Naive thymus-derived CD4-positive, alpha-beta T cell (primary cell): ENCODE measurements around the gene ATP6V1G3. TPM values are rescaled to one million over a fixed set of nuclear protein-coding genes. Genes with fewer than 3 reads are reported as not detected.

ENCODE experiments used
- ATAC-seq: fragments of 150-1000 bp; cut with Tn5 transposase; 2 replicates; pipeline ENCODE4 v1.10.0; 2021; ENCODE audit warnings: mild to moderate bottlenecking, moderate library complexity
- CTCF ChIA-PET: fragments of 350-600 bp; sonication (Branson Sonifier 250); formaldehyde crosslinking; loops from one replicate; lab custom pipeline; 2021; ENCODE audit warnings: antibody characterized with exemption; lab: Charles Lee
- POLR2A ChIA-PET: fragments of 350-600 bp; sonication (Branson Sonifier 250); formaldehyde crosslinking; loops from one replicate; lab custom pipeline; 2021; ENCODE audit warnings: antibody characterized with exemption, inconsistent platforms; lab: Charles Lee
- DNase-seq, 9 donors: peaks; one replicate each; pipeline versions ENCODE4 v3.0.0 to v3.0.0-alpha.2; 2020 to 2022; ENCODE audit warnings: mixed read lengths in 1 of 9
- H3K27ac ChIP-seq: one replicate; pipeline ENCODE4 v1.7.0; 2013; ENCODE audit warnings: mild to moderate bottlenecking, low read depth, low read length, moderate library complexity
- H3K27me3 ChIP-seq, 2 donors: one replicate each; pipeline ENCODE4 v1.7.0; 2013; ENCODE audit warnings: low read length in 2 of 2, mild to moderate bottlenecking in 2 of 2, moderate library complexity in 2 of 2; ENCODE audit not compliant: control insufficient read depth in 2 of 2, insufficient read depth in 2 of 2
- H3K36me3 ChIP-seq, 3 experiments: 1 replicate in 2 of 3; 2 replicates in 1 of 3; pipeline ENCODE4 v1.7.0; 2013; ENCODE audit warnings: low read length in 3 of 3, mild to moderate bottlenecking in 3 of 3, moderate library complexity in 1 of 3; ENCODE audit not compliant: insufficient read depth in 3 of 3, control insufficient read depth in 2 of 3
- H3K4me1 ChIP-seq, 2 donors: one replicate each; pipeline ENCODE4 v1.7.0; 2013; ENCODE audit warnings: low read length in 2 of 2, mild to moderate bottlenecking in 2 of 2, moderate library complexity in 1 of 2; ENCODE audit not compliant: control insufficient read depth in 2 of 2, insufficient read depth in 2 of 2
- H3K4me3 ChIP-seq: 2 replicates; pipeline ENCODE4 v1.7.0; 2013; ENCODE audit warnings: mild to moderate bottlenecking, low read length
- H3K9me3 ChIP-seq, 3 experiments: 1 replicate in 2 of 3; 2 replicates in 1 of 3; pipeline ENCODE4 v1.7.0; 2013; ENCODE audit warnings: low read length in 3 of 3; ENCODE audit not compliant: control insufficient read depth in 2 of 3
- H3K27ac Mint-ChIP-seq, 9 donors: one replicate each; pipeline ENCODE4 v1.8.0; 2020 to 2022; ENCODE audit warnings: mixed read lengths in 9 of 9, mild to moderate bottlenecking in 8 of 9, moderate library complexity in 5 of 9, inconsistent platforms in 2 of 9
- H3K27me3 Mint-ChIP-seq, 5 donors: one replicate each; pipeline ENCODE4 v1.8.0; 2021 to 2022; ENCODE audit warnings: mixed read lengths in 5 of 5, mild to moderate bottlenecking in 1 of 5
- H3K36me3 Mint-ChIP-seq, 5 donors: one replicate each; pipeline ENCODE4 v1.8.0; 2020 to 2022; ENCODE audit warnings: mixed read lengths in 5 of 5, mild to moderate bottlenecking in 3 of 5, inconsistent platforms in 1 of 5
- H3K4me1 Mint-ChIP-seq, 7 donors: one replicate each; pipeline ENCODE4 v1.8.0; 2020 to 2022; ENCODE audit warnings: mixed read lengths in 7 of 7, mild to moderate bottlenecking in 3 of 7, inconsistent platforms in 1 of 7
- H3K4me3 Mint-ChIP-seq, 10 donors: one replicate each; pipeline ENCODE4 v1.8.0; 2020 to 2022; ENCODE audit warnings: mild to moderate bottlenecking in 10 of 10, mixed read lengths in 10 of 10, moderate library complexity in 6 of 10, inconsistent platforms in 2 of 10
- H3K9me3 Mint-ChIP-seq, 11 donors: one replicate each; pipeline ENCODE4 v1.8.0; 2020 to 2022; ENCODE audit warnings: mixed read lengths in 11 of 11, mild to moderate bottlenecking in 4 of 11, inconsistent platforms in 1 of 11, moderate library complexity in 1 of 11
- intact Hi-C, 2 donors: fragments of 100-400 bp; cut with micrococcal nuclease; formaldehyde crosslinking; loops; one replicate each; pipeline ENCODE4 v1.15.1; 2023
- polyA plus RNA-seq, 2 donors: library from polyadenylated mRNA; unstranded; fragments of 300-500 nt; fragmentation: Illumina TruSeq; gene quantifications; one replicate each; pipeline ENCODE4 v1.2.3, GENCODE V29; 2021
- total RNA-seq, 6 experiments: library from RNA in 5 of 6; stranded (reverse) in 5 of 6; gene quantifications; 1 replicate in 5 of 6; 2 replicates in 1 of 6; pipeline ENCODE4 v1.2.3 and lab custom pipeline; 2021 to 2026

The ATP6V1G3 gene
- total and polyA plus RNA-seq, 7 experiments from 2014 or later, result not detected

- intact Hi-C loops, result no loop called here
- CTCF ChIA-PET, result no interaction called here
These were observed 1.3 kb upstream of the ATP6V1G3 start for GRCh38 chr1:198541737-198542136.

GRCh38 chr1:198538579-198539364 lies 1.7 kb downstream of the ATP6V1G3 start:
- Mint-ChIP-seq H3K9me3 (peaks cover 0 to 3% (median 0%) of the 10 kb centered on the region in 11 donors), H3K4me3 (peak overlapping the region; percentile 20 to 76 (median 70)), H3K27me3 (no peaks in the 10 kb centered on the region), H3K27ac (peak overlapping the region in 8 of 9 donors; percentile 63 to 91 (median 84)), H3K4me1 (peaks cover 42 to 95% (median 87%) of the 10 kb centered on the region in 7 donors), H3K36me3 (peaks cover 0 to 3% (median 0%) of the 10 kb centered on the region in 5 donors)
- peak; percentile 20 for ATAC-seq
- peak overlapping the region; percentile 43 for H3K27ac ChIP-seq
- DNase-seq, result no peak
- no peaks in the 10 kb centered on the region for H3K9me3 ChIP-seq
- no peak overlapping the region for H3K4me3 ChIP-seq
- no peaks in the 10 kb centered on the region for H3K36me3 ChIP-seq
- POLR2A ChIA-PET, result interaction anchor here (0.6 to 5.7 kb wide), 5 partner anchors 12 to 129 kb away, joined by 3 to 36 read pairs (median 3); no protein-coding TSS in a partner anchor
- intact Hi-C loops, result loop anchor here (1.0 to 2.0 kb wide), 4 partner anchors 8 to 19 kb away; no protein-coding TSS in a partner anchor
- peaks cover 26 to 40% of the 10 kb centered on the region in 2 donors for H3K4me1 ChIP-seq
- CTCF ChIA-PET, result interaction anchor here (0.7 kb wide), 1 partner anchor 14 kb away, joined by 3 read pairs; no protein-coding TSS in a partner anchor
- H3K27me3 ChIP-seq, result no peaks in the 10 kb centered on the region

More at GRCh38 chr1:198541737-198542136, 1.3 kb upstream of the ATP6V1G3 start:
- H3K4me3 Mint-ChIP-seq, result peak overlapping the region in 1 of 10 donors; percentile 22
- H3K9me3 Mint-ChIP-seq, result peaks cover 0 to 5% (median 3%) of the 10 kb centered on the region in 11 donors
- Histone ChIP-seq H3K27me3 (no peaks in the 10 kb centered on the region), H3K9me3 (no peaks in the 10 kb centered on the region), H3K4me3 (no peak overlapping the region), H3K27ac (no peak overlapping the region), H3K36me3 (no peaks in the 10 kb centered on the region), H3K4me1 (peaks cover 12 to 28% of the 10 kb centered on the region in 2 donors)
- H3K4me1 Mint-ChIP-seq, result peaks cover 39 to 79% (median 71%) of the 10 kb centered on the region in 7 donors
- peak overlapping the region in 3 of 9 donors; percentile 30 to 58 (median 43) for H3K27ac Mint-ChIP-seq
- ATAC-seq, result no peak
- no peaks in the 10 kb centered on the region for H3K27me3 Mint-ChIP-seq
- DNase-seq, result no peak
- peaks cover 0 to 7% (median 3%) of the 10 kb centered on the region in 5 donors for H3K36me3 Mint-ChIP-seq
- POLR2A ChIA-PET, result interaction anchor here (0.7 to 3.7 kb wide), 6 partner anchors 9 to 69 kb away, joined by 3 to 12 read pairs (median 4); no protein-coding TSS in a partner anchor

GRCh38 chr1:198535631-198536030 lies 4.8 kb downstream of the ATP6V1G3 start:
- no peaks in the 10 kb centered on the region for H3K27me3 ChIP-seq
- H3K9me3 ChIP-seq, result no peaks in the 10 kb centered on the region
- ATAC-seq (no peak), DNase-seq (no peak)
- Mint-ChIP-seq H3K4me1 (peaks cover 44 to 96% (median 89%) of the 10 kb centered on the region in 7 donors), H3K27me3 (no peaks in the 10 kb centered on the region), H3K4me3 (peak overlapping the region in 4 of 10 donors; percentile 20 to 73 (median 34)), H3K9me3 (peaks cover 0 to 16% (median 0%) of the 10 kb centered on the region in 11 donors), H3K27ac (peak overlapping the region in 6 of 9 donors; percentile 57 to 91 (median 86)), H3K36me3 (peaks cover 7 to 19% (median 8%) of the 10 kb centered on the region in 5 donors)
- no peaks in the 10 kb centered on the region for H3K36me3 ChIP-seq
- H3K4me1 ChIP-seq, result peaks cover 22 to 41% of the 10 kb centered on the region in 2 donors
- CTCF ChIA-PET, result interaction anchor here (0.5 to 2.7 kb wide), 7 partner anchors 13 to 111 kb away, joined by 3 to 9 read pairs (median 3); no protein-coding TSS in a partner anchor
- no peak overlapping the region for H3K4me3 ChIP-seq
- peak overlapping the region; percentile 38 for H3K27ac ChIP-seq
- intact Hi-C loops, result no loop called here
- POLR2A ChIA-PET, result interaction anchor here (0.7 to 5.7 kb wide), 12 partner anchors 9 to 146 kb away, joined by 3 to 36 read pairs (median 4); no protein-coding TSS in a partner anchor

- H3K27ac Mint-ChIP-seq, result peak overlapping the region; percentile 55 to 91 (median 82)
- peak overlapping the region; percentile 65 for H3K27ac ChIP-seq
- H3K4me1 Mint-ChIP-seq, result peaks cover 49 to 96% (median 90%) of the 10 kb centered on the region in 7 donors
- intact Hi-C loops, result loop anchor here in 1 of 2 donors (1.0 kb wide), 2 partner anchors 10 to 11 kb away; no protein-coding TSS in a partner anchor
- peak in 1 of 9 donors; percentile 26 for DNase-seq
- H3K36me3 Mint-ChIP-seq, result peaks cover 7 to 19% (median 8%) of the 10 kb centered on the region in 5 donors
- peaks cover 0 to 16% (median 0%) of the 10 kb centered on the region in 11 donors for H3K9me3 Mint-ChIP-seq
- H3K36me3 ChIP-seq, result no peaks in the 10 kb centered on the region
- H3K27me3 ChIP-seq, result no peaks in the 10 kb centered on the region
- no peak overlapping the region for H3K4me3 ChIP-seq
- H3K27me3 Mint-ChIP-seq, result no peaks in the 10 kb centered on the region
- peak; percentile 47 for ATAC-seq
- CTCF ChIA-PET, result interaction anchor here (0.5 to 2.7 kb wide), 6 partner anchors 8 to 112 kb away, joined by 3 to 9 read pairs (median 3); no protein-coding TSS in a partner anchor
- POLR2A ChIA-PET, result interaction anchor here (0.9 to 5.7 kb wide), 9 partner anchors 8 to 147 kb away, joined by 3 to 36 read pairs (median 9); partner anchors contain the start of gene PTPRC
- H3K9me3 ChIP-seq, result no peaks in the 10 kb centered on the region
- H3K4me1 ChIP-seq, result peaks cover 22 to 48% of the 10 kb centered on the region in 2 donors
- H3K4me3 Mint-ChIP-seq, result peak overlapping the region; percentile 29 to 83 (median 74)
These were observed 5.7 kb downstream of the ATP6V1G3 start for GRCh38 chr1:198534548-198535418.

- H3K4me3 Mint-ChIP-seq, result peak overlapping the region in 1 of 10 donors; percentile 29
- intact Hi-C loops, result no loop called here
- H3K27me3 ChIP-seq, result no peaks in the 10 kb centered on the region
- H3K27ac ChIP-seq, result no peak overlapping the region
- ATAC-seq (no peak), DNase-seq (no peak)
- peak overlapping the region in 7 of 9 donors; percentile 10 to 85 (median 46) for H3K27ac Mint-ChIP-seq
- no peaks in the 10 kb centered on the region for H3K27me3 Mint-ChIP-seq
- ChIA-PET CTCF (no interaction called here), POLR2A (interaction anchor here (0.7 to 1.0 kb wide), 3 partner anchors 12 to 88 kb away, joined by 3 read pairs; no protein-coding TSS in a partner anchor)
- no peak overlapping the region for H3K4me3 ChIP-seq
- peaks cover 15 to 44% of the 10 kb centered on the region in 2 donors for H3K4me1 ChIP-seq
- H3K4me1 Mint-ChIP-seq, result peaks cover 35 to 93% (median 77%) of the 10 kb centered on the region in 7 donors
- H3K9me3 Mint-ChIP-seq, result peaks cover 0 to 16% (median 0%) of the 10 kb centered on the region in 11 donors
- H3K9me3 ChIP-seq, result no peaks in the 10 kb centered on the region
- peaks cover 7 to 18% (median 11%) of the 10 kb centered on the region in 5 donors for H3K36me3 Mint-ChIP-seq
- H3K36me3 ChIP-seq, result no peaks in the 10 kb centered on the region
These were observed 8.6 kb downstream of the ATP6V1G3 start for GRCh38 chr1:198531891-198532290.
